ENCODE results near the gene LPCAT1. TPM values are rescaled to one million over a fixed set of nuclear protein-coding genes. Genes with fewer than 3 reads are reported as not detected.

The LPCAT1 gene
- total and polyA plus RNA-seq, 10 of the 15 experiments (the other 5 are each of a cell fraction or from before 2014, with no cell fraction given) = 2.3 to 109 (median 72.7) TPM

DNA sequence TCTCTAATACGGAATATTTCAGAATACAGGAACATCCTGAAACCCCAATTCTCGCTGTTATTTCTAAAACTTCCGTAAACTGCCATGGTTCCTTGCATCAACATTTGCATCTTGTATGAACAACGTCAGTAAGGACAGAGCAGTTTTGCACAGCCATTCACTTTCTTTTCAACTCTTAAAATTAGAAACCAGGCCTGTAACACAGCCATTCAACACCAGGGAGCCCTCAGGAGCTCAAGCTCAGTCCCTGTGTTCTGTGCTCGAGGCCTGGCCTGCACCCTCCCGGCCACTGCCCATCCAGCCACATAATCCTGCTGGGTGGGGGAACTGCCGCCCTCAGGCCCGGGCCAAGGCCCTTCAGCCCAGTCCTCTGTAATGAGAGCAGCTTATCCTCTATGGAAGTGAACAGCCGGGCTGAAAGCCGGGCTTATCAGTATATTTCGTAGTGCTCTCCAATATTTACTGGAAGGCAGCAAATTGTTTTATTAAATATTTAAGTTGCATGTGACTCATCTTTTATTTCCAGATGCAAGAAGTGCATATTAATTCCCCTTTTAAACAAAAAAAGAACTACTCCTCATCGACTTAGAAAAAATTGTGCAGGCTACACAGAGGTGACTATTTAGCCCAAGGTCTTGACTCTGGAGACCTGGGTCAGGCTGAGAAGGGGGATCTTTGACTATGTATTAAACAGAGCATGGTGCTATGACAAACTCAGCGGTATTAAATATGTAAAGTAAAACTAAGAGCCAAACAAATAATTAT, 45.3 kb downstream of the LPCAT1 start:
- in situ Hi-C loops (cut with MboI) (no loop called here), intact Hi-C loops (cut with micrococcal nuclease; ENCODE audit: unreplicated experiment) (no loop called here)
- ChIA-PET CTCF (interaction anchor here (0.5 to 5.4 kb wide), 7 partner anchors 13 to 351 kb away, joined by 3 to 43 read pairs (median 5); no protein-coding TSS in a partner anchor), RAD21 (ENCODE audit: unreplicated experiment) (interaction anchor here (1.0 to 1.2 kb wide), 2 partner anchors 12 to 43 kb away, joined by 3 to 4 read pairs; no protein-coding TSS in a partner anchor), SMC1A (ENCODE audit: uncharacterized antibody, unreplicated experiment) (interaction anchor here (0.6 to 2.7 kb wide), 4 partner anchors 10 to 54 kb away, joined by 3 to 20 read pairs (median 3); no protein-coding TSS in a partner anchor), POLR2A (no interaction called here)
- H3K36me3 ChIP-seq (ENCODE audit: control insufficient read depth in 2 of 2, insufficient read depth in 2 of 2, low read length in 1 of 2) = peaks cover 29 to 45% of the 10 kb centered on the region in 2 experiments
- ATAC-seq (no peak), DNase-seq (ENCODE audit: low read depth, low spot score) (no peak), FAIRE-seq (no peak)
- no peak overlapping the region for H2AFZ ChIP-seq (ENCODE audit: control insufficient read depth, low read depth, low read length)
- H4K20me1 ChIP-seq (ENCODE audit: control insufficient read depth, insufficient read depth) = no peaks in the 10 kb centered on the region
- no peaks in the 10 kb centered on the region; the same call in none of the 2 replicates for H3K79me2 ChIP-seq (ENCODE audit: control insufficient read depth, insufficient read depth, low read length)
- peaks cover 20% of the 10 kb centered on the region for H3K4me1 ChIP-seq (ENCODE audit: control insufficient read depth, insufficient read depth, low read length)
- no peak overlapping the region for H3K9ac ChIP-seq (ENCODE audit: control insufficient read depth, insufficient read depth, low read length)
- no peak overlapping the region for H3K4me3 ChIP-seq
- H3K27me3 ChIP-seq (replicated peaks in 1 of 2; ENCODE audit: control insufficient read depth in 2 of 2, insufficient read depth in 2 of 2, low read length in 1 of 2) = no peaks in the 10 kb centered on the region
- TSS peak; percentile 49 for BruUV-seq (replicated peaks)
- no peak for TF ChIP-seq IKZF1 (conservative IDR thresholded peaks at IDR 0.05)
- no peak for TF ChIP-seq TCF12 (IDR thresholded peaks at IDR 0.05; ENCODE audit: low read depth, low read length)
- 96% methylated on average over 13 of the region's 13 CpGs for WGBS (ENCODE audit: insufficient coverage, insufficient replicate concordance, low lambda C conversion rate, missing lambda C conversion rate)
- no peak overlapping the region for H3K27ac ChIP-seq (ENCODE audit: control insufficient read depth, insufficient read depth)
- no peak overlapping the region for H3K4me2 ChIP-seq (ENCODE audit: control insufficient read depth, insufficient read depth)
- no peaks in the 10 kb centered on the region for H3K9me3 ChIP-seq (replicated peaks; ENCODE audit: control insufficient read depth, insufficient read depth, low read length)

DNA sequence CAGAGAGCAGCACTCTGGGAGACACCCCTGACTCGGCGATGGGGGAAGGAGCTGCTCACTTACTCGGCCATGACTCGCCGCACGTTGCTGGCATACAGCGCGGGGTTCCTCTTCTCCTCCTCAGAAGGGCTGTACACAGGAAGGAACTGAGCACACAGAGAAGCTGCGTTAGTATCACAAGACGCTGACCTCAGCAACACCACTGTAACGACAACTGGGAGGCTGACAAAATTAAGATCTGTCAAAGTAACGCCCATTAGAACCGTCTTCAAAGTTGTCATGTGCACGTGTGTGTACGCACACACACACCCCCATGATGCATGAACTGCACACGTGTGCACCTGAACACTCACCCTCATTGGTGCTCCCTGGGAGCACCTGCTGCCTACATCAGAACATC, 46.4 kb downstream of the LPCAT1 start:
- H3K4me1 ChIP-seq (ENCODE audit: control insufficient read depth, insufficient read depth, low read length) = peaks cover 13% of the 10 kb centered on the region
- H2AFZ ChIP-seq (ENCODE audit: control insufficient read depth, low read depth, low read length) = no peak overlapping the region
- peaks cover 29 to 47% of the 10 kb centered on the region in 2 experiments for H3K36me3 ChIP-seq (ENCODE audit: control insufficient read depth in 2 of 2, insufficient read depth in 2 of 2, low read length in 1 of 2)
- FAIRE-seq (no peak), DNase-seq (ENCODE audit: low read depth, low spot score) (no peak), ATAC-seq (no peak)
- in situ Hi-C loops (cut with MboI) = no loop called here
- no peaks in the 10 kb centered on the region for H3K9me3 ChIP-seq (replicated peaks; ENCODE audit: control insufficient read depth, insufficient read depth, low read length)
- POLR2A ChIA-PET = no interaction called here
- RAD21 ChIA-PET (ENCODE audit: unreplicated experiment) = no interaction called here
- no peak overlapping the region for H3K4me2 ChIP-seq (ENCODE audit: control insufficient read depth, insufficient read depth)
- intact Hi-C loops (cut with micrococcal nuclease; ENCODE audit: unreplicated experiment) = no loop called here
- H3K4me3 ChIP-seq = no peak overlapping the region
- H3K79me2 ChIP-seq (ENCODE audit: control insufficient read depth, insufficient read depth, low read length) = no peaks in the 10 kb centered on the region; the same call in 1 of the 2 replicates
- H4K20me1 ChIP-seq (ENCODE audit: control insufficient read depth, insufficient read depth) = no peaks in the 10 kb centered on the region
- no peak overlapping the region for H3K9ac ChIP-seq (ENCODE audit: control insufficient read depth, insufficient read depth, low read length)
- no TSS peak for BruUV-seq (replicated peaks)
- 94% methylated on average over 16 of the region's 16 CpGs for WGBS (ENCODE audit: insufficient coverage, insufficient replicate concordance, low lambda C conversion rate, missing lambda C conversion rate)
- H3K27ac ChIP-seq (ENCODE audit: control insufficient read depth, insufficient read depth) = no peak overlapping the region
- CTCF ChIA-PET = interaction anchor here (4.1 kb wide), 1 partner anchor 26 kb away, joined by 37 read pairs; no protein-coding TSS in a partner anchor
- H3K27me3 ChIP-seq (replicated peaks in 1 of 2; ENCODE audit: control insufficient read depth in 2 of 2, insufficient read depth in 2 of 2, low read length in 1 of 2) = no peaks in the 10 kb centered on the region
- TF ChIP-seq REST (IDR thresholded peaks at IDR 0.05; ENCODE audit: low read depth, low read length) (no peak), ZZZ3 (IDR thresholded peaks at IDR 0.05; ENCODE audit: control insufficient read depth, insufficient read length, low read depth) (no peak), ZNF217 (IDR thresholded peaks at IDR 0.05) (no peak), BCL3 (IDR thresholded peaks at IDR 0.05; ENCODE audit: borderline replicate concordance, insufficient read depth, low read depth, low read length, poor library complexity, severe bottlenecking) (peak; percentile 36)
- TF ChIP-seq, protein P1, sequence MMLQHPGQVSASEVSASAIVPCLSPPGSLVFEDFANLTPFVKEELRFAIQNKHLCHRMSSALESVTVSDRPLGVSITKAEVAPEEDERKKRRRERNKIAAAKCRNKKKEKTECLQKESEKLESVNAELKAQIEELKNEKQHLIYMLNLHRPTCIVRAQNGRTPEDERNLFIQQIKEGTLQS (IDR thresholded peaks at IDR 0.05; ENCODE audit: borderline replicate concordance, extremely low read depth, low read depth, low read length) = no peak
- SMC1A ChIA-PET (ENCODE audit: uncharacterized antibody, unreplicated experiment) = no interaction called here
